Bladder microvascular endothelial cell (primary cell): ENCODE results near the gene IL24. TPM values are rescaled to one million over a fixed set of nuclear protein-coding genes. Genes with fewer than 3 reads are reported as not detected.

ENCODE experiments used
- total RNA-seq: library from RNA; depleted of rRNA; stranded (reverse); fragments of >200 nt; gene quantifications from 2 replicates; pipeline ENCODE4 v1.2.3, GENCODE V29; 2014

Gene IL24
- not detected in 2 replicates for total RNA-seq

GRCh38 chr1:206897175-206897574, at the start of gene IL24:
IL24 (plus strand) TSS chr1:206897443; CDS start chr1:206897833, 390 bp downstream.

GRCh38 chr1:206864939-206865671, 32.1 kb upstream of the IL24 start, which contains the start of gene IL20:
IL20 (plus strand) TSS chr1:206865623; CDS start chr1:206865853, 230 bp downstream.

GRCh38 chr1:206921772-206922265, 24.6 kb downstream of the IL24 start, which contains the start of gene FCMR:
FCMR (minus strand) TSS chr1:206921941; CDS start chr1:206921854, 87 bp downstream.

GRCh38 chr1:206946261-206946660, 49.0 kb downstream of the IL24 start, which contains the start of gene PIGR:
PIGR (minus strand) TSS chr1:206946466; CDS start chr1:206940531, 5,935 bp downstream.

Other genes starting within 250 kb of the IL24 start
- 22.5 and 48.8 TPM in 2 replicates for gene MAPKAPK2, start 212.5 kb upstream of the IL24 start, total RNA-seq
- gene IL19, start 126.7 kb upstream of the IL24 start, total RNA-seq, result not detected in 2 replicates
- gene IL10, start 124.9 kb upstream of the IL24 start, total RNA-seq, result not detected in 2 replicates
- gene IL20, start 31.8 kb upstream of the IL24 start, total RNA-seq, result not detected in 2 replicates
- gene FCMR, start 24.5 kb downstream of the IL24 start, total RNA-seq, result not detected in 2 replicates
- gene PIGR, start 49.0 kb downstream of the IL24 start, total RNA-seq, result not detected in 2 replicates
- gene FCAMR, start 73.0 kb downstream of the IL24 start, total RNA-seq, result not detected in 2 replicates
- gene C1orf116, start 135.3 kb downstream of the IL24 start, total RNA-seq, result under 0.01 TPM in 1 of 2 replicates, not detected in the other
- 4.4 and 6.4 TPM in 2 replicates for gene YOD1, start 153.8 kb downstream of the IL24 start, total RNA-seq
- 0.49 and 0.82 TPM in 2 replicates for gene PFKFB2, start 155.8 kb downstream of the IL24 start, total RNA-seq
- gene C4BPB, start 191.4 kb downstream of the IL24 start, total RNA-seq, result not detected in 2 replicates
- not detected in 2 replicates for gene C4BPA, start 206.8 kb downstream of the IL24 start, total RNA-seq